Measurements from ENCODE around the gene HOXA5.

Gene HOXA5

GRCh38 chr7:27094304-27095049 lies 49.0 kb downstream of the HOXA5 start:
- no peak for TF ChIP-seq GABPA (IDR thresholded peaks at IDR 0.05; ENCODE audit: low read depth)
- no peak for TF ChIP-seq POLR2AphosphoS5 (IDR thresholded peaks at IDR 0.05; ENCODE audit: low read depth)
- TF ChIP-seq SPI1 (IDR thresholded peaks at IDR 0.05; ENCODE audit: borderline replicate concordance, low read depth): no peak
- no peak for TF ChIP-seq REST (IDR thresholded peaks at IDR 0.05; ENCODE audit: insufficient replicate concordance, low read depth)
- no peak for TF ChIP-seq CTCF (IDR thresholded peaks at IDR 0.05; ENCODE audit: insufficient read depth, low read length)
- no peak for DNase-seq (ENCODE audit: low read depth in 1 of 2, low spot score in 1 of 2)
- no peak overlapping the region for H3K27ac ChIP-seq (replicated peaks)
- H3K4me3 ChIP-seq (replicated peaks; ENCODE audit: insufficient read depth, low read length): no peak overlapping the region
- H3K27me3 ChIP-seq (ENCODE audit: insufficient read depth, poor library complexity, severe bottlenecking): peaks cover 27% of the 10 kb centered on the region

GRCh38 chr7:27093184-27093895 lies 50.1 kb downstream of the HOXA5 start:
- Histone ChIP-seq H3K27me3 (ENCODE audit: insufficient read depth, poor library complexity, severe bottlenecking) (peaks cover 34% of the 10 kb centered on the region), H3K27ac (replicated peaks) (no peak overlapping the region), H3K4me3 (replicated peaks; ENCODE audit: insufficient read depth, low read length) (no peak overlapping the region)
- TF ChIP-seq GABPA (IDR thresholded peaks at IDR 0.05; ENCODE audit: low read depth) (no peak), POLR2AphosphoS5 (IDR thresholded peaks at IDR 0.05; ENCODE audit: low read depth) (no peak), REST (IDR thresholded peaks at IDR 0.05; ENCODE audit: insufficient replicate concordance, low read depth) (no peak), CTCF (IDR thresholded peaks at IDR 0.05; ENCODE audit: insufficient read depth, low read length) (no peak), SPI1 (IDR thresholded peaks at IDR 0.05; ENCODE audit: borderline replicate concordance, low read depth) (no peak)
- no peak for DNase-seq (ENCODE audit: low read depth in 1 of 2, low spot score in 1 of 2)

DNA sequence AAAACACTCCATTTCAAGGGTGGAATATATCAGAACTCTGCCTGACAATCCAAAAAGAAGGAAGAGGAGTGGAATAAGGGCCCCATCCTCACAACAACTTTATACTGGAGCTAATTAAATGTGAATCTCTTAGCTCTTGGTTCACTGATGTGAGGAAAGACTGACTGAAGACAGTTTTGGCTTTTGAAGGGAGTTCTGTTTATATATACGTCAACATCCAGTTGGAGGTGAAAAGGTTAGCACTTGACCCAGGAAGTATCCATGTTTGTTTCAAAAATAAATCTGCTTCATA lies 50.7 kb downstream of the HOXA5 start:
- DNase-seq (ENCODE audit: low read depth in 1 of 2, low spot score in 1 of 2): no peak
- H3K4me3 ChIP-seq (replicated peaks; ENCODE audit: insufficient read depth, low read length): no peak overlapping the region
- H3K27ac ChIP-seq (replicated peaks): no peak overlapping the region
- H3K27me3 ChIP-seq (ENCODE audit: insufficient read depth, poor library complexity, severe bottlenecking): peaks cover 38% of the 10 kb centered on the region
- TF ChIP-seq CTCF (IDR thresholded peaks at IDR 0.05; ENCODE audit: insufficient read depth, low read length): no peak
- no peak for TF ChIP-seq POLR2AphosphoS5 (IDR thresholded peaks at IDR 0.05; ENCODE audit: low read depth)
- TF ChIP-seq REST (IDR thresholded peaks at IDR 0.05; ENCODE audit: insufficient replicate concordance, low read depth): no peak
- no peak for TF ChIP-seq SPI1 (IDR thresholded peaks at IDR 0.05; ENCODE audit: borderline replicate concordance, low read depth)
- no peak for TF ChIP-seq GABPA (IDR thresholded peaks at IDR 0.05; ENCODE audit: low read depth)

Data from HL-60 (cell line).